Hippocampal formation (tissue), 2 donors: ENCODE results near the gene DNM3.
A peak's percentile ranks its signal among the peaks of the same experiment; 100 is the strongest.
"Not testable (repeated sequence)": the region's sequence is repeated elsewhere in the genome, so short reads cannot be mapped to it uniquely, and the experiment has no call there.

Experiments
- DNase-seq, 2 donors: peaks; one replicate each; lab custom pipeline; 2025; lab: John Stamatoyannopoulos, UW

The DNM3 gene

DNA sequence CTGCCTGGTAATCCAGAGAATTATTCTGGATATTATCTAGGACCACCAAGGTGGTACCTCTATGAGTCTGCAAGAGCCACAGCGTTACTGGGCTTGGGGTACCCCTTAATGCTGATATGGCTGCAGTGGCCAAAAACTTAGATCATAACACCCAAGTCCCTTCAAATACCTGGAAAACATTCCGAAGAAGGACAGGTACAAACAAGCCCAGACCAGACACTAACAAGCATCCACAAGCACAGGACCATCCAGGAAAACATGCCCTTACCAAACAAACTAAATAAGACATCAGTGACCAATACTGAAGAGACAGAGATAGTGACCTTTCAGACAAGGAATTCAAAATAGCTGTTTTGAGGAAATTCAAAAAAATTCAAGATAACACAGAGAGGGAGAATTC lies 582.0 kb downstream of the DNM3 start:
- DNase-seq = no peak

DNA sequence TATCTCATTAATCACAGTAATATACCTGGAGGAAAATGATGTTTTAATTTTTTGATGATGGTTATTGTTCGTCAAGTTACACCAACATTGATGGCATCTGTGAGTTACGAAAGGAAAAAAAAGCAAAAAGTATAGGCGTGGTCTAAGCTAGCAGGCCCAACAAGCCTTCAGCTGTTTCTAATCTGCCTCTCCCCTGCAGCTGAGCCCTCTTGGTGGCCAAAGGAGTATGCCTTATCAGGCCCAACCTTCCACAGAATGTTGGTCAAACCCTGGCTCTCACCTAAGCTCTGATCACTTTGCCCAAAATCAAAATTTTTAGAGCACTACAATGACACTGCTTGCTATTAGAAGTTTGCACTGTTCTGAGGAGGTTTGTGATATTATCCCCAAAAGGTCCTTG lies 584.0 kb downstream of the DNM3 start:
- no peak for DNase-seq

GRCh38 chr1:172427191-172427590 lies 585.9 kb downstream of the DNM3 start:
- DNase-seq = no peak

DNA sequence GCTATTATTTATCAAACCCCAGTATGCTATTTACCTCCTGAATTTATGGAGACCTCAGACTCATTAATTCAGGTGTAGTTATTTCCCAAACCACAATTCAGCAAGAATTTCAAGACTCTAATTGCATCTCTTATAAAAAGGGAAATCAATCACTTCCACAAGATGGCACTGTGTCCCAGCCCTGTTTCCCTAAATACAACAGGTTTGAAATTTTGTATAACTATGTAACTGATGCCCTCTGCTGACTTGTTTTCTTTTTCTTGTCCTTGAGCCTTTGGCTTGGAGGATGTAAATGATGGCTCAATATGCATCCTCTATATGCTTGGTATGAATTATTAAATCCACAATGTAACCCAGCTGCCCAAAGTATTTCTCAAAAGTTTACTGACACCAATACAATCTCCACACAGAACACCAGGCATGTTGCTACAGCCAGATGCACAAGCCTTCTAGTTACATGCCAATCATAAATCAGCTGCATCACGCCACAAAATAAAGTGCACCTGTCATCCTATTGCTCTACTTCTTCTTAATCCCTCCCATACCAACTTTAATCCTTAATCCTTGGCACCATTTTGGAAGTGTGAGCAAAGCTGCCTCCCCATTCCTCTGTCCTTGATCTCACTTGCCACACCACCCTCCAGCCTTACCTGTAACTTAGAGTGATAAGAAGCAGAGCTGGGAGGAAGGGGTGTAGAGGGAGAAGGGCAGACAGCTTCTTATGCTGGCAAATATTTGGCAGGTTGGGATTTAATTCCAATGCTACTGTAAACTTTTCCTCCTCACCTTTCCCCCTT lies 588.2 kb downstream of the DNM3 start:
- DNase-seq = peak in 1 of 2 donors; percentile 66

DNA sequence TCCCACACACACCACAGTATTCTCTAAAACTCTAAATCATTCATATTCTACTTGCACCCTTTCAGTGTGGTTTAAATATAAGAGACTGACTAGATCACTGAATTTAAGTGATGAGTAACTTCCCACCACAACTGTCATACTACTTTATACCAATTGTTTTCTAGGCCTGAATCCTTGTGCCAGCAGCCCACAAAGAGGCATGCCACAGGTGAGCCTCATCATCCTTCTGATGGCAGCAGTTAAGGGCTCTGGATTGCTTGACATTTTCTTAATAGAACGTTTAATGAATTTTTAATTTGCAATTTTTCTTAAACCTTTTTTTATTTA lies 588.8 kb downstream of the DNM3 start:
- DNase-seq = no peak

DNA sequence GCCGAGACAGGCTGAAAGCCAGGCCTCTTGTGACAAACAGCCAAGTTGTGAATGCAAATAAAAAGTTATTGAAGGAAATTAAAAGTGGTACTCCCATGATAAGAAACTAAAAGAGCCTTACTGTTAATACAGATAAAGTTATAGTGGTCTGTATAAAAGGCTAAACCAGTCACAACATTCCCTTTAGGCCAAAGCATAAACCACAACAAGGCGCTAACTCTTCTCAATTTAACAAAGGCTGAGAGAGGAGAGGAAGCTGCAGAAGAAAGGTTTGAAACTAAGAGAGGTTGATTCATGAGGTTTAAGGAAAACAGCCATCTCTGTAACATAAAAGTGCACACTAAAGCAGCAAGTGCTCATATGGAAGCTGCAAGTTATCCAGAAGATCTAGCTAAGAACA lies 589.9 kb downstream of the DNM3 start:
- DNase-seq = no peak

DNA sequence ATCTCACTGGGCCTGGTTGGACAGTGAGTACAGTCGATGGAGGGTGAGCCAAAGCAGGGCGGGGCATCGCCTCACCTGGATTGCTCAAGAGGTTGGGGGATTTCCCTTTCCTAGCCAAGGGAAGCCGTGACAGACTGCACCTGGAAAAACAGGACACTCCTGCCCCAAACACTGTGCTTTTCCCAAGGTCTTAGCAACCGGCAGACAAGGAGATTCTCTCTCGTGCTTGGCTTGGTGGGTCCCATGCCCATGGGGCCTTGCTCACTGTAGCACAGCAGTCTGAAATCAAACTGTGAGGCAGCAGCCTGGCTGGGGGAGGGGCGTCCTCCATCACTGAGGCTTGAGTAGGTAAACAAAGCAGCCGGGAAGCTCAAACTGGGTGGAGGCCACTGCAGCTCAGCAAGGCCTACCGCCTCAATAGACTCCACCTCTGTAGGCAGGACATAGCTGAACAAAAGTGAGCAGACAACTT lies 590.5 kb downstream of the DNM3 start:
- DNase-seq = no peak

DNA sequence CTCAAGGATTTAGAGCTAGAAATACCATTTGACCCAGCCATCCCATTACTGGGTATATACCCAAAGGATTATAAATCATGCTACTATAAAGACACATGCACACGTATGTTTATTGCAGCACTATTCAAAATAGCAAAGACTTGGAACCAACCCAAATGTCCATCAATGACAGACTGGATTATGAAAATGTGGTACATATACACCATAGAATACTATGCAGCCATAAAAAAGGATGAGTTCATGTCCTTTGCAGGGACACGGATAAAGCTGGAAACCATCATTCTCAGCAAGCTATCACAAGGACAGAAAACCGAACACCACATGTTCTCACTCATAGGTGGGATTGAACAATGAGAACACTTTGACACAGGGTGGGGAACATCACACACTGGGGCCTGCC lies 595.9 kb downstream of the DNM3 start:
- DNase-seq = not testable (repeated sequence)

GRCh38 chr1:172442404-172442803 lies 601.1 kb downstream of the DNM3 start:
- no peak for DNase-seq

GRCh38 chr1:172442843-172443565 lies 601.7 kb downstream of the DNM3 start:
- no peak for DNase-seq

- peak; percentile 83 to 86 for DNase-seq
Measured at GRCh38 chr1:172443666-172444453, 602.6 kb downstream of the DNM3 start, which contains the start of gene PIGC. TSS of gene PIGC (minus strand) at chr1:172444069. CDS start at chr1:172442622, 1,447 bp downstream.

DNA sequence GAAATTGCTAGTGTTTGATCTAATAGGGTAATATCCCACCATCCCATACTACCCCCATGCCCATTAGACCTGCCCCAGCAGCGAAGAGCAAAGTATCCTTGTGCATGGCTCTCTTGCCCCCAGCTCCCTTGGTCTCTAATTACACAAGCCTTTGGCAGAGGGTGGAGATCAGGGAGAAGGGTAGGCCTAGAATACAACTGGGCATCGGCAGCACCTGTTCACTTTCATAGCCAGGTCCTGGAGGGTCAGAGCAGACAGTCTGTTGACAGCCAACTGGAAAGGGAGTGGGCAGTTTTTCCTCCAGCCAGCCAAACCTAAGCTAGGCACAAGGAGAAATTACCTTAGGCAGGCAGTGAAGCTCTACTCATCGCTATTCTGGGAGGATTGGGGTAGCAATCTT lies 605.2 kb downstream of the DNM3 start:
- no peak for DNase-seq

DNA sequence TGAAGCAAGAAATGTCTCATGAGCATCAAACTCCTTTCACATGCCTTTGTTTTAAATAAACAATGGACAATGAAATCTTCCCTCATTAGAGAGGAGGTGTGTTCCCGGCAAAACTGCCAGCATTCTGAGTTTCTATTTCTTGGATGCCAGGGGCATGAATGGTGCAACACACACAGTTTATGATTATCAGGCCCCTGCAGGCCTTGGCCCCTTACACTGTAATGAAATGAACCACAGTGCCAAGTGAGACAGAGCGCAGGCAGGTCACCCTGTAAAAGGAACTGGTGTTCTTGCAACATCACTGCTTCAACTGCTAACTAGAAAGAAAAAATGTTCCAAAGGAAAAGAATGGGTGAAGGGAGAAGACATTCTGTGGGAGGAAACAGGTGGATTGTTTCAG lies 606.3 kb downstream of the DNM3 start:
- no peak for DNase-seq

- DNase-seq = no peak
Measured at GRCh38 chr1:172448995-172449584, 607.8 kb downstream of the DNM3 start.

DNA sequence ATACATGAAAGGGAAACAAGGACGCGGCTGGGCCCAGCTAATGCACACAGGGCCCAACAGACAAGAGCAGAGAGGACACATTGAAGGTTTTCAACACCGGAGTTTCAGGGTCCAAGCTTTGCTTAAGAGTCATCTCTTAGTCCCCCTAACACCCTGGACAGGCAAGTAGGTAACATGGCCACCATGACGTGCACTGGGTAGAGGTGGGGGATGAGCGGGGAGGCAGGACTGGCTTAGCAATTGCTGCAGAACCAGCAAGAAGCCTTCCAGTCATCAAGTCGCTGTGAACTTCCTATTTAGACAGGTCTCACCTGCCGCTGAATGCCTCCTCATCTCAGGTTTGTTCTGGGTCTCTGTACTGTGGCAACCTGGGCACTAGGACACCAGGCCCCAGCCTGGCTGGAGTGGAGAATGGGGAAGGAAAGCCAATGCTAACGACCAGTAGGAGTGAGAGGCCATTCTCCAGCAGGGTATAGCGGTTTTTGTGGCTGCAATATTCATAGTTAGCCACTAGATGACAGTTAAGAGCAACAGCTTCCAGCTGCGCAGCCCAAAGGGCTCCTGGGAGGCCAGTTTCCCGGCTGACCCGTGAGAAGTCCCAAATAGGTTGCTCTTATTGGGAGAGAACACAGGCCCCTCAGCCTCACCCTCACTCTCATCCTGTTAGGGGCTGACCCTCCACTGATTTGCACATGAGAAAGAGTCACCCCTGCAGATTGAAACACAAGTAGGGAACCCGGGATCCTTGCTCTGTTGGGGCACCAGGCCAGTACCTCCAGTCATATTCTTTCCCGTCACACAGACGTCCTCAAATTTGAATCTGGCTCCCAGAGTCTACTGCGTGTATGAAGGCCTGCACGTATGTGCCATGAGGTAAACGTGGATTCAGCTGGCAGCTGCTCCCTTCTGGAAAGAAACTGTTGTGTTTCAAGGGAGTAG lies 608.6 kb downstream of the DNM3 start:
- peak in 1 of 2 donors; percentile 42 for DNase-seq

- no peak for DNase-seq
Measured at GRCh38 chr1:172450524-172450885, 609.2 kb downstream of the DNM3 start.

GRCh38 chr1:172451002-172451443 lies 609.7 kb downstream of the DNM3 start:
- DNase-seq = no peak

- no peak for DNase-seq
Measured at GRCh38 chr1:172452536-172453152, 611.3 kb downstream of the DNM3 start.

DNA sequence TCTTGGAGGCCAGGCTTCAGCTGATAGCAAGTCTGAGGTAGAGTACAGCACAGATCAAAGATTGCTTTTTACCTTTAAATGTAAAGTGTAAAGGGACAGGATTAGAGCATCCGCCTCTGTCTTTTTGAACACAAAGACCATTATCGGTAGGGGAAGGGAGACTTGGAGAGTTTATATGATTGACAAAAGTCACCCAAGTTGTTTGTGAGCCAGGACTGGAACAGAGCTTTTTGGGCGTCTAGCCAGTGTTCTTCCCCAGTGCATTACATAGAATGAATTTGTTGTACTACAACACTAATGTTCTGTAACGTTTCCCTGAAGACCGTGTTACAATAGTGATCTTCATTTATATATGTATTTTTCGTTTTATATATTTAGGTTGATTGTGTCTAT lies 611.9 kb downstream of the DNM3 start:
- no peak for DNase-seq

- no peak for DNase-seq
Measured at GRCh38 chr1:172453607-172454006, 612.3 kb downstream of the DNM3 start.

DNA sequence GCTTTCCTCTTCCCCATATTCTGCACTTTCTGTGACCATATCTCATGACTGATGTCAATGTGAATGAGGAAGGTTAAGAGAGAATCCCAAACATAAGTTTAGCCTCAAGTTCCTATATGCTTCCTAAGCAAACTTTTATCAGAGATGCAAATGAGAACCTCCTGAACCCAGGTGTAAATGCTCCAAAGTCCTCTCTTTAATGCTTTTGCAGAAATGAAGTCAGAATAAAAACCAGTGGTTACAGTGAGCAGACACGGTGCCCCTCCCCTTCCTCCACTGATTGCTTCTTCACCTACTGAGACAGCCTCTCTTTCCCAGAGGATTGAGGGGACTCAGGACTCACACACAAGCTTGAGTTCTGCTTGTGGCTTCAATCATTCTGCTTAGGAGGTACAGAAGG lies 614.2 kb downstream of the DNM3 start:
- no peak for DNase-seq
